Esophagus squamous epithelium (tissue), 5 donors: ENCODE measurements around the gene ZMPSTE24. TPM values are rescaled to one million over a fixed set of nuclear protein-coding genes. Genes with fewer than 3 reads are reported as not detected.

Experiments used
- DNase-seq: peaks from one replicate; lab custom pipeline; 2025; lab: John Stamatoyannopoulos, UW
- H3K27ac ChIP-seq, 4 donors: fragments of 200-600 bp; sonication (generic); one replicate each; pipeline ENCODE4 v1.5.1; 2016 to 2019; ENCODE audit warnings: mild to moderate bottlenecking in 1 of 4
- H3K27me3 ChIP-seq, 4 donors: fragments of 200-600 bp; sonication (generic); 1 replicate in 3 of 4; 2 replicates in 1 of 4; pipeline versions ENCODE4 v1.5.1 to v1.6.0; 2017 to 2021; ENCODE audit warnings: antibody characterized with exemption in 1 of 4
- H3K36me3 ChIP-seq, 3 donors: fragments of 200-600 bp; sonication (generic); one replicate each; pipeline ENCODE4 v1.5.1; 2016 to 2019
- H3K4me1 ChIP-seq, 3 donors: fragments of 200-600 bp; sonication (generic); one replicate each; pipeline ENCODE4 v1.5.1; 2017 to 2019
- H3K4me3 ChIP-seq, 4 donors: fragments of 200-600 bp; sonication (generic); 1 replicate in 3 of 4; 2 replicates in 1 of 4; pipeline ENCODE4 v1.5.1; 2016 to 2019; ENCODE audit warnings: mild to moderate bottlenecking in 2 of 4, moderate library complexity in 1 of 4
- H3K9me3 ChIP-seq, 3 donors: fragments of 200-600 bp; sonication (generic); one replicate each; pipeline ENCODE4 v1.5.1; 2016 to 2019
- POLR2A ChIP-seq, 4 donors: fragments of 450-650 bp; IDR thresholded peaks; one replicate each; pipeline ENCODE4 v1.6.1; 2017; ENCODE audit warnings: antibody characterized with exemption in 4 of 4, mild to moderate bottlenecking in 4 of 4, moderate library complexity in 3 of 4
- WGBS, 2 donors: methylation state at CpG; one replicate each; pipeline ENCODE4 v1.1.5; 2018; 5-methylcytosine and 5-hydroxymethylcytosine counted together
- intact Hi-C: fragments of 100-400 bp; cut with DNase I; formaldehyde crosslinking; loops from one replicate; pipeline ENCODE4 v1.15.0; 2022
- total RNA-seq, 4 donors: library from RNA; depleted of rRNA; stranded (reverse); fragments of >200 nt; gene quantifications; one replicate each; pipeline ENCODE4 v1.1.0, GENCODE V29; 2016
- TF ChIP-seq, protein P1 (sequence below), 6 experiments: fragments of 450-650 bp in 4 of 6; fragments of 200-600 bp in 2 of 6; sonication (generic) in 2 of 6; IDR thresholded peaks; one replicate each; pipeline ENCODE4 v1.5.1; 2016 to 2019; ENCODE audit warnings: antibody characterized with exemption in 6 of 6, mild to moderate bottlenecking in 4 of 6, moderate library complexity in 4 of 6
- donor health status: DM: yes; HTN: yes; CAD: no.

Gene ZMPSTE24
- total RNA-seq, 4 donors from 2014 or later = 26.2 to 47.1 (median 39.0) TPM

DNA sequence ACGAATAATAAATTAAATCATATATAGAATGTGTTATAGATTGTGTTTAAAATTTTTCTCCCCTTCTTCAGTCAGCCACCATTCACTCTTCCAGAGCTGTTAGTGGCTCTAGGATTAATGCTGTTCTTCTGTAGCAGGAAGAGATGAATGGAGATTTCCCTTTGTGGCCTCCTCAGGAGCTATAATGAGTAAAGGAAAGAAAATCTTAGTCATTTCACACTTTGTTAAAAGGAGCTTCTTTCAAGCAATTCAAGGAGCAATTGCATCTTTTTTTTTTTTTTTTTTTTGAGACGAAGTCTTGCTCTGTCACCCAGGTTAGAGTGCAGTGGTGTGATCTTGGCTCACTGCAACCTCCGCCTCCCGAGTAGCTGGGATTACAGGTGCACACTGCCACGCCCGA lies 34.0 kb upstream of the ZMPSTE24 start:
- Histone ChIP-seq H3K36me3 (peaks cover 0 to 85% (median 0%) of the 10 kb centered on the region in 3 donors), H3K4me3 (no peak overlapping the region), H3K27me3 (no peaks in the 10 kb centered on the region), H3K27ac (no peak overlapping the region), H3K4me1 (no peaks in the 10 kb centered on the region), H3K9me3 (no peaks in the 10 kb centered on the region)
- TF ChIP-seq, protein P1, sequence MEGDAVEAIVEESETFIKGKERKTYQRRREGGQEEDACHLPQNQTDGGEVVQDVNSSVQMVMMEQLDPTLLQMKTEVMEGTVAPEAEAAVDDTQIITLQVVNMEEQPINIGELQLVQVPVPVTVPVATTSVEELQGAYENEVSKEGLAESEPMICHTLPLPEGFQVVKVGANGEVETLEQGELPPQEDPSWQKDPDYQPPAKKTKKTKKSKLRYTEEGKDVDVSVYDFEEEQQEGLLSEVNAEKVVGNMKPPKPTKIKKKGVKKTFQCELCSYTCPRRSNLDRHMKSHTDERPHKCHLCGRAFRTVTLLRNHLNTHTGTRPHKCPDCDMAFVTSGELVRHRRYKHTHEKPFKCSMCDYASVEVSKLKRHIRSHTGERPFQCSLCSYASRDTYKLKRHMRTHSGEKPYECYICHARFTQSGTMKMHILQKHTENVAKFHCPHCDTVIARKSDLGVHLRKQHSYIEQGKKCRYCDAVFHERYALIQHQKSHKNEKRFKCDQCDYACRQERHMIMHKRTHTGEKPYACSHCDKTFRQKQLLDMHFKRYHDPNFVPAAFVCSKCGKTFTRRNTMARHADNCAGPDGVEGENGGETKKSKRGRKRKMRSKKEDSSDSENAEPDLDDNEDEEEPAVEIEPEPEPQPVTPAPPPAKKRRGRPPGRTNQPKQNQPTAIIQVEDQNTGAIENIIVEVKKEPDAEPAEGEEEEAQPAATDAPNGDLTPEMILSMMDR (IDR thresholded peaks at IDR 0.05) = no peak
- TF ChIP-seq POLR2A (IDR thresholded peaks at IDR 0.05) = no peak
- WGBS, 2 donors = 60 to 88% methylated on average over 6 of the region's 6 CpGs
- intact Hi-C loops = no loop called here
- DNase-seq = no peak

DNA sequence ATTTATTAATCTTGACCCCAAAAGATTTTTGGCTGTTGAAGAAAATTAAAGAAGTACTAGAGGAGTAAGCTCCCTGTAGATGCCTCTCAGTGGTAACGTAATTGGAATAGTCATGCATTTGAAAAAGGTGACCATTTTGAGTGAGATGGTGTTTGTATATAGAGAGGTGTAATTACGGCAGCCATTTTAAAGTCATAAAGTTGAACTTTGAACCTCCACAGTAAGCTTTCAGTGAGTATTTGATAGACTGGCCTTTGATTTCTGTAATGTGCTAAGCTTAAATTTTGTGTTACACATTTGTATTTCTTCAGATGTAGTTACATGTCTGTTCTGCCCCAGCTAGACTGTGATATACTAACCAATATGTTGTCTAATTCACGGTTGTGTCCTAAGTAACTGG lies 31.8 kb upstream of the ZMPSTE24 start:
- Histone ChIP-seq H3K36me3 (peaks cover 0 to 92% (median 0%) of the 10 kb centered on the region in 3 donors), H3K27me3 (no peaks in the 10 kb centered on the region), H3K4me1 (no peaks in the 10 kb centered on the region), H3K27ac (no peak overlapping the region), H3K9me3 (no peaks in the 10 kb centered on the region), H3K4me3 (no peak overlapping the region)
- intact Hi-C loops = no loop called here
- TF ChIP-seq, protein P1 (IDR thresholded peaks at IDR 0.05) = no peak
- no peak for TF ChIP-seq POLR2A (IDR thresholded peaks at IDR 0.05)
- 91 to 94% methylated on average over 3 of the region's 3 CpGs for WGBS, 2 donors
- DNase-seq = no peak

DNA sequence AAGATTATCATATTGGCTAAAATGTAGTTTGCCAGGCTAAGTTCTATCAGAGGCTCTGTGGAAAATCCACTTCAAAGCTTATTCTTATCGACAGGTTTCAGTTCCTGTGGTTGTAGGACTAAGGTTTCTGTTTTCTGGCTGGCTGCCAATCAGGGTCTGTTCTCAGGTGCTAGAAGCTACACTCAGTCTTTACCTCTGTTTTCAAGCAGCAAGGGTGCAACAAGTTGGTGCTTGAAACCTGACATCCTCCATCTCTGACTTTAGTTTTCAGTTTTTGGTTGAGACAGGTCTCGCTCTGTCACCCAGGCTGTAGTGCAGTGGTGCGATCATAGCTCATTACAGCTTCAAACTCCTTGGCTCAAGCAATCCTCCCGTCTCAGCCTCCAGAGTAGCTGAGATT lies 25.6 kb upstream of the ZMPSTE24 start:
- intact Hi-C loops = no loop called here
- H3K27me3 ChIP-seq = no peaks in the 10 kb centered on the region
- no peak overlapping the region for H3K27ac ChIP-seq
- H3K4me1 ChIP-seq = no peaks in the 10 kb centered on the region
- 89% methylated on average over 4 of the region's 4 CpGs for WGBS, 2 donors
- peaks cover 0 to 99% (median 32%) of the 10 kb centered on the region in 3 donors for H3K36me3 ChIP-seq
- H3K4me3 ChIP-seq = no peak overlapping the region
- TF ChIP-seq POLR2A (IDR thresholded peaks at IDR 0.05) = no peak
- TF ChIP-seq, protein P1 (IDR thresholded peaks at IDR 0.05) = no peak
- H3K9me3 ChIP-seq = no peaks in the 10 kb centered on the region
- DNase-seq = no peak

DNA sequence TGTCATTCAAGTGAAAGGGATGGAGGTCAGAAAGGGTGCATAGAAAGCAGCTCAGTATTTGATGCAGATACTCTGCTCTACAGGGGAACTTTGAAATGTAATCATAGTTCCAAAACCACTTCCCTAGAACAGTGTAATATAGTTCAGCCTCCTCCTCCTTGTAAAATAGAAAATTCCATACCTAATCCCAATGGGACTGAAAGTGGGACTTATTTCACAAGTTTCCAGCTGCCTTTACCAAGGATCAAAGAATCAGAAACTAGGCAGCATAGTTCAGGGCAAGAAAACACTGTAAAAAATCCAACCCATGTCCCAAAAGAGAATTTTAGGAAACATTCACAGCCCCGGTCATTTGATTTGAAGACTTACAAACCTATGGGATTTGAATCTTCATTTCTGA lies 18.4 kb upstream of the ZMPSTE24 start:
- Histone ChIP-seq H3K27me3 (no peaks in the 10 kb centered on the region), H3K4me3 (no peak overlapping the region), H3K9me3 (no peaks in the 10 kb centered on the region), H3K27ac (no peak overlapping the region), H3K36me3 (peaks cover 0 to 51% (median 14%) of the 10 kb centered on the region in 3 donors), H3K4me1 (peaks cover 0 to 7% (median 0%) of the 10 kb centered on the region in 3 donors)
- intact Hi-C loops = no loop called here
- TF ChIP-seq POLR2A (IDR thresholded peaks at IDR 0.05) = no peak
- TF ChIP-seq, protein P1 (IDR thresholded peaks at IDR 0.05) = no peak
- WGBS, 2 donors = 81 to 86% methylated on average over 1 of the region's 1 CpG
- no peak for DNase-seq

DNA sequence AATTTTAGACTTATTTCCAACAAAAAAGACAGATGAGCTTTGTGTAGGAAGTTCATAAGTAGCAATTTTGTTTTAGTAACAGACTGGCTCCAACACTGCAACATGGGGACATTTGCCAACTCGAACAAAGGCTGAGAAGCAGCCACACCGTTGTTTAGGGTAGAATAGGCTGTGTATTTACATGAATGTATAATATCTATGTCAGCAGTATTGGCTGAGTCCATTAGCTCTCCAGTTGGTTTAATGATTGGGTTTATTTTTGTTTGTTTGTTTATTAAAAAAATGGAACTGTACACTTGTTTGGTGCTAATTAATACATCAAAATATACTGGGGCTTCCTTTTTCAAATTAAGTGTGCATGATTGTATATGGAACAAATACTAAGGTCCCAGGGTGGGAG lies 17.6 kb upstream of the ZMPSTE24 start:
- peaks cover 0 to 44% (median 10%) of the 10 kb centered on the region in 3 donors for H3K36me3 ChIP-seq
- intact Hi-C loops = no loop called here
- no peaks in the 10 kb centered on the region for H3K9me3 ChIP-seq
- TF ChIP-seq POLR2A (IDR thresholded peaks at IDR 0.05) = no peak
- TF ChIP-seq, protein P1 (IDR thresholded peaks at IDR 0.05) = no peak
- no peaks in the 10 kb centered on the region for H3K27me3 ChIP-seq
- no peak for DNase-seq
- H3K4me1 ChIP-seq = peaks cover 0 to 7% (median 0%) of the 10 kb centered on the region in 3 donors
- H3K4me3 ChIP-seq = no peak overlapping the region
- 87 to 97% methylated on average over 2 of the region's 2 CpGs for WGBS, 2 donors
- H3K27ac ChIP-seq = no peak overlapping the region
